ENCODE data around the gene FNDC3B. TPM values are rescaled to one million over a fixed set of nuclear protein-coding genes. Genes with fewer than 3 reads are reported as not detected.

The FNDC3B gene
- total RNA-seq, 1 donor from 2014 or later, result 160 TPM

DNA sequence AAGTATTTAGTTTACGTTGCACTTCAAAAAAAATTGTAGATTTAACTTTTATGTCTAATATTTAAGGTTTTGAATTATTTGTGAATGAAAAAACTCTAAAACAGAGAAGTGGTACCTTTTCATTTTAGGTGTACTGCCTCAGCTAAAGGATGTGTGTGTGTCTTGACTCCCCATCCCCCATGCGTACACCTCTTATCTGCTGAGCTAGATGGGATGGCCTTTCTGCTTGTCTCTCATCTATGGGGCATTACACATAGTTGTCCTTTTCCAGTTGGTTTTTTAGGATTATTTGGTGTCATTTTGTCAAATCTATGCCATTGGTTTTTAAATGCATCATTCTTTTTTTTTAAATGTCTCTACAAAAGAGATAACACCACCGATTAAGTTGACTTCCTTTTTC lies 110.9 kb downstream of the FNDC3B start:
- ATAC-seq (no peak), DNase-seq (no peak)
- no peak for TF ChIP-seq CTCF (IDR thresholded peaks at IDR 0.05)
- H3K36me3 ChIP-seq, result no peaks in the 10 kb centered on the region
- no peak overlapping the region for H3K27ac ChIP-seq
- intact Hi-C loops (cut with DNase I), result no loop called here
- H3K4me1 ChIP-seq, result peaks cover 31% of the 10 kb centered on the region
- no peaks in the 10 kb centered on the region for H3K27me3 ChIP-seq
- no peak overlapping the region for H3K4me3 ChIP-seq
- no peaks in the 10 kb centered on the region for H3K9me3 ChIP-seq

DNA sequence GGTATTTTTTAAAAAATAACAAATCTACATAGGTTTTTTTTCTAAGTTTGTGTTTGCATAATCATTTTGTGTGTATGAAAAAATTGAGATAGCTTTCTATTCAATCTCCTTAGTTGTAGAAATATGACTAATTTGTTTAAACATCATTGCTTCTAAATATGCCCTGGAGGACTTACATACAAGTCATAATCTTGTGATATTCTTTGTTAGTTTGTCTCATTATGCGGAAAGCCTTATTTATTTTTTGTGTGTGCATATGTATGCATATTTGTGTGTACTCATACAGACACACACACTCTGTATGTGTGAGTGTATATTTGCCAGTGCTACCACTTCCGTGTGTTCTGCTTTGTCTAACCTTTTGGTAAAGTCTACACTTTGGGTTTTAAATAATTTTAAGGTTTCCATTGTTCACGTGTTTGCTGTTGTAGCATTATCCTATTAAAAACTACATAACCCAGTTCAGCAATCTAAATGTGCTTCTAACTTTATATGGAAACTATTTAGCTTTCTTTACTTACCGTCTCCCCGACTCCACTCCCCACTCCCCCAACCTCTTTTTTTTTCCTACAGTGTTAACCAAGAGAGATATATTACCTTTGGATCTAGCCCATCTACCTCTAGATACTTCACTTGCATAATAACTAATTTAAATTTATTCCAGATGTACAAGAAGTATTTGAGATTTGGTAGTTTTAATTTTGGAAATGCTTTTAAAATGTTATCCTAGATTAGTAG lies 111.7 kb downstream of the FNDC3B start:
- peaks cover 36% of the 10 kb centered on the region for H3K4me1 ChIP-seq
- H3K27ac ChIP-seq, result no peak overlapping the region
- TF ChIP-seq CTCF (IDR thresholded peaks at IDR 0.05), result no peak
- ATAC-seq, result no peak
- H3K4me3 ChIP-seq, result no peak overlapping the region
- no peak for DNase-seq
- no peaks in the 10 kb centered on the region for H3K36me3 ChIP-seq
- H3K9me3 ChIP-seq, result no peaks in the 10 kb centered on the region
- intact Hi-C loops (cut with DNase I), result no loop called here
- H3K27me3 ChIP-seq, result no peaks in the 10 kb centered on the region

GRCh38 chr3:172151651-172152649 lies 112.6 kb downstream of the FNDC3B start:
- H3K36me3 ChIP-seq, result no peaks in the 10 kb centered on the region
- DNase-seq, result no peak
- H3K4me3 ChIP-seq, result no peak overlapping the region
- H3K9me3 ChIP-seq, result no peaks in the 10 kb centered on the region
- intact Hi-C loops (cut with DNase I), result no loop called here
- TF ChIP-seq CTCF (IDR thresholded peaks at IDR 0.05), result no peak
- ATAC-seq, result no peak
- H3K27me3 ChIP-seq, result no peaks in the 10 kb centered on the region
- H3K27ac ChIP-seq, result peak overlapping the region; percentile 80
- H3K4me1 ChIP-seq, result peaks cover 43% of the 10 kb centered on the region

DNA sequence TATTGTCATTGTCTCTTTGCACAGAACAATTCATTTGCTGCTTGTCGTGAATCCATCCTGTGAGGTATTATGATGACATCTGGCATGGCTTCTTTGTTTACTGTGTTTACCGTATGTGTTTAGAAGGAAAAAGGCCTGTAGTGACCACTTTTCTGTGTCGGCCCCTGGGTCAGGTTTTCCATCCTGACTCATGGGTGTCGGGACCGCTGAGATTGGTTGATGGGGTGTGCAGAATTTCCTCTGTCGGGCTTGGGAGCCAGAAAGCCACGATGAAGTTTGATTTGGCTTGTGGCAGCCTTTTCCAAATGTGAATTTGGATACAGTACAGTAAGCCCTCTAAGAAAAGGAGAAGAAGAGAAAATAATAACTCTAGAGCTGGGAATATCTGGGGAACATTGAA lies 113.5 kb downstream of the FNDC3B start:
- no peak overlapping the region for H3K4me3 ChIP-seq
- intact Hi-C loops (cut with DNase I), result no loop called here
- no peak for TF ChIP-seq CTCF (IDR thresholded peaks at IDR 0.05)
- ATAC-seq (no peak), DNase-seq (no peak)
- H3K27me3 ChIP-seq, result no peaks in the 10 kb centered on the region
- peak overlapping the region; percentile 80 for H3K27ac ChIP-seq
- no peaks in the 10 kb centered on the region for H3K9me3 ChIP-seq
- no peaks in the 10 kb centered on the region for H3K36me3 ChIP-seq
- H3K4me1 ChIP-seq, result peaks cover 45% of the 10 kb centered on the region

GRCh38 chr3:172153335-172153861 lies 114.0 kb downstream of the FNDC3B start:
- DNase-seq (peak; percentile 90), ATAC-seq (peak; percentile 99)
- H3K36me3 ChIP-seq, result no peaks in the 10 kb centered on the region
- H3K9me3 ChIP-seq, result no peaks in the 10 kb centered on the region
- H3K27me3 ChIP-seq, result no peaks in the 10 kb centered on the region
- no peak overlapping the region for H3K4me3 ChIP-seq
- H3K27ac ChIP-seq, result peak overlapping the region; percentile 80
- intact Hi-C loops (cut with DNase I), result no loop called here
- H3K4me1 ChIP-seq, result peaks cover 44% of the 10 kb centered on the region
- TF ChIP-seq CTCF (IDR thresholded peaks at IDR 0.05), result no peak

All from upper lobe of right lung (tissue), 1 donor.